WTC11 (cell line): ENCODE results near the gene PEAK1. TPM values are rescaled to one million over a fixed set of nuclear protein-coding genes. Genes with fewer than 3 reads are reported as not detected.

Experiments
- ATAC-seq: fragments of 200-7000 bp; cut with Tn5 transposase; 2 replicates; pipeline ENCODE4 v1.10.0; 2021; ENCODE audit warnings: mild to moderate bottlenecking, moderate library complexity
- CTCF ChIA-PET: fragments of 300-600 bp; sonication (Branson Sonifier 250); formaldehyde crosslinking; loops from one replicate; lab custom pipeline; 2021; ENCODE audit warnings: antibody characterized with exemption; lab: Charles Lee
- POLR2A ChIA-PET: fragments of 350-600 bp; sonication (Branson Sonifier 250); formaldehyde crosslinking; loops from one replicate; lab custom pipeline; 2021; ENCODE audit warnings: antibody characterized with exemption; lab: Charles Lee
- DNase-seq: peaks from one replicate; pipeline ENCODE4 v3.0.0; 2021; ENCODE audit warnings: low spot score
- H3K27ac Mint-ChIP-seq: 2 replicates; pipeline ENCODE4 v1.8.0; 2021; ENCODE audit warnings: mixed read lengths
- H3K27me3 Mint-ChIP-seq: 2 replicates; pipeline ENCODE4 v1.8.0; 2021; ENCODE audit warnings: low read depth, mild to moderate bottlenecking, moderate library complexity, mixed read lengths
- H3K36me3 Mint-ChIP-seq: 2 replicates; pipeline ENCODE4 v1.8.0; 2021; ENCODE audit warnings: mixed read lengths
- H3K4me1 Mint-ChIP-seq: 2 replicates; pipeline ENCODE4 v1.8.0; 2022; ENCODE audit warnings: mixed read lengths
- H3K4me3 Mint-ChIP-seq: 2 replicates; pipeline ENCODE4 v1.8.0; 2021; ENCODE audit warnings: mild to moderate bottlenecking, moderate library complexity, mixed read lengths
- H3K9me3 Mint-ChIP-seq: 2 replicates; pipeline ENCODE4 v1.8.0; 2021; ENCODE audit warnings: mixed read lengths
- AR ChIP-seq: fragments of 250-450 bp; sonication (Bioruptor Pico); IDR thresholded peaks from 2 replicates; pipeline ENCODE4 v1.9.0; 2021; ENCODE audit warnings: mild to moderate bottlenecking
- EMX1 ChIP-seq: fragments of 250-450 bp; sonication (Bioruptor Pico); IDR thresholded peaks from 2 replicates; pipeline ENCODE4 v1.8.0; 2021; ENCODE audit warnings: mild to moderate bottlenecking
- FOXP1 ChIP-seq: sonication (generic); formaldehyde crosslinking; IDR thresholded peaks from 2 replicates; pipeline ENCODE4 v1.8.0; 2022; ENCODE audit warnings: missing genetic modification reagents, mild to moderate bottlenecking, moderate library complexity, borderline replicate concordance
- FOXP4 ChIP-seq: sonication (generic); formaldehyde crosslinking; IDR thresholded peaks from 2 replicates; pipeline ENCODE4 v1.8.0; 2022; ENCODE audit warnings: mild to moderate bottlenecking, missing genetic modification reagents
- GTF2I ChIP-seq: fragments of 250-450 bp; sonication (Bioruptor Pico); conservative IDR thresholded peaks from 2 replicates; pipeline ENCODE4 v1.4.0; 2021; ENCODE audit warnings: mild to moderate bottlenecking
- JUN ChIP-seq: sonication (generic); formaldehyde crosslinking; IDR thresholded peaks from 2 replicates; pipeline ENCODE4 v1.8.0; 2023; ENCODE audit warnings: mild to moderate bottlenecking, missing genetic modification reagents
- NFYB ChIP-seq: sonication (generic); formaldehyde crosslinking; conservative IDR thresholded peaks from 2 replicates; pipeline ENCODE4 v1.8.0; 2022; ENCODE audit warnings: low read depth, missing genetic modification reagents
- RELA ChIP-seq: sonication (generic); formaldehyde crosslinking; IDR thresholded peaks from 2 replicates; pipeline ENCODE4 v1.8.1; 2022; ENCODE audit warnings: missing genetic modification reagents, mild to moderate bottlenecking, borderline replicate concordance
- SMAD4 ChIP-seq: sonication (generic); formaldehyde crosslinking; IDR thresholded peaks from 2 replicates; pipeline ENCODE4 v1.8.0; 2022; ENCODE audit warnings: mild to moderate bottlenecking, missing genetic modification reagents
- TEAD1 ChIP-seq: sonication (generic); formaldehyde crosslinking; IDR thresholded peaks from 2 replicates; pipeline ENCODE4 v1.8.0; 2022; ENCODE audit warnings: mild to moderate bottlenecking, missing genetic modification reagents
- ZMAT4 ChIP-seq: fragments of 250-450 bp; sonication (Bioruptor Pico); IDR thresholded peaks from 2 replicates; pipeline ENCODE4 v1.9.0; 2021; ENCODE audit warnings: mild to moderate bottlenecking
- ZNF138 ChIP-seq: sonication (generic); formaldehyde crosslinking; conservative IDR thresholded peaks from 2 replicates; pipeline ENCODE4 v1.8.1; 2022; ENCODE audit warnings: mild to moderate bottlenecking, moderate library complexity, missing genetic modification reagents
- ZNF219 ChIP-seq: sonication (generic); formaldehyde crosslinking; IDR thresholded peaks from 2 replicates; pipeline ENCODE4 v1.8.0; 2023; ENCODE audit warnings: missing genetic modification reagents, mild to moderate bottlenecking, borderline replicate concordance
- ZNF232 ChIP-seq: sonication (generic); formaldehyde crosslinking; IDR thresholded peaks from 2 replicates; pipeline ENCODE4 v1.8.0; 2022; ENCODE audit warnings: mild to moderate bottlenecking, missing genetic modification reagents
- ZNF317 ChIP-seq: sonication (generic); formaldehyde crosslinking; IDR thresholded peaks from 2 replicates; pipeline ENCODE4 v1.8.1; 2023; ENCODE audit warnings: low read depth, mild to moderate bottlenecking, moderate library complexity, missing genetic modification reagents, borderline replicate concordance
- total RNA-seq: library from RNA; stranded (reverse); gene quantifications from 3 replicates; pipeline ENCODE4 v1.2.3, GENCODE V29; 2021
- TF ChIP-seq, protein P1 (sequence below): fragments of 200-600 bp; IDR thresholded peaks from 2 replicates; pipeline ENCODE4 v1.8.0; 2022; ENCODE audit warnings: antibody characterized with exemption
- TF ChIP-seq, protein P2 (sequence below): sonication (generic); formaldehyde crosslinking; IDR thresholded peaks from 2 replicates; pipeline ENCODE4 v1.8.0; 2022; ENCODE audit warnings: mild to moderate bottlenecking, missing genetic modification reagents
- TF ChIP-seq, protein P3 (sequence below): sonication (generic); formaldehyde crosslinking; IDR thresholded peaks from 2 replicates; pipeline ENCODE4 v1.8.1; 2022; ENCODE audit warnings: low read depth, mild to moderate bottlenecking, moderate library complexity, missing genetic modification reagents, borderline replicate concordance
- TF ChIP-seq, protein P4 (sequence below): sonication (generic); formaldehyde crosslinking; IDR thresholded peaks from 2 replicates; pipeline ENCODE4 v1.8.0; 2023; ENCODE audit warnings: missing genetic modification reagents
- TF ChIP-seq, protein P5 (sequence below): sonication (generic); formaldehyde crosslinking; IDR thresholded peaks from 2 replicates; pipeline ENCODE4 v1.8.1; 2023; ENCODE audit warnings: mild to moderate bottlenecking, moderate library complexity, missing genetic modification reagents
- TF ChIP-seq, protein P6 (sequence below): fragments of 250-450 bp; sonication (Bioruptor Pico); conservative IDR thresholded peaks from 2 replicates; pipeline ENCODE4 v1.9.0; 2021; ENCODE audit warnings: mild to moderate bottlenecking

Gene PEAK1
- total RNA-seq, 1 experiment from 2014 or later, result 49.0 TPM

DNA sequence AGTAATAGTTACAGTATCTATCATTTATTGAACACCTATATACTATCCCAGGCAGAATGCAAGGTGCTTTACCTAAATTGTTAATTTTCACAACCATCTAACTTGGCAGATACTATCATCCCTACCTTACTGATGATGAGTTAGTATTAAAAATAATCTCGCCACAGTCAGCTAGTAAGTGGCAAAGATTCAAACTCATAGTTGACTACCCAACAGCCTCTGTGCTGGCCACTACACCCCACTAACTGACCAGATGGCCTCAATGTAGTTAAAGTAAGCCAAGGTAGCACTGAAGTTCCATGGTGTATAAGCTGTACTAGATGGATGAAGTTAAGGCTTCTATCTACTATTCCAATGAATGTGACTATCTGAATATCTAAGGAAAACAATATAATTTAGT is 44.8 kb downstream of the PEAK1 start (continued):
- TF ChIP-seq GTF2I (CRISPR knock-in tag) (no peak), ZMAT4 (CRISPR knock-in tag) (no peak)
- TF ChIP-seq, protein P1, sequence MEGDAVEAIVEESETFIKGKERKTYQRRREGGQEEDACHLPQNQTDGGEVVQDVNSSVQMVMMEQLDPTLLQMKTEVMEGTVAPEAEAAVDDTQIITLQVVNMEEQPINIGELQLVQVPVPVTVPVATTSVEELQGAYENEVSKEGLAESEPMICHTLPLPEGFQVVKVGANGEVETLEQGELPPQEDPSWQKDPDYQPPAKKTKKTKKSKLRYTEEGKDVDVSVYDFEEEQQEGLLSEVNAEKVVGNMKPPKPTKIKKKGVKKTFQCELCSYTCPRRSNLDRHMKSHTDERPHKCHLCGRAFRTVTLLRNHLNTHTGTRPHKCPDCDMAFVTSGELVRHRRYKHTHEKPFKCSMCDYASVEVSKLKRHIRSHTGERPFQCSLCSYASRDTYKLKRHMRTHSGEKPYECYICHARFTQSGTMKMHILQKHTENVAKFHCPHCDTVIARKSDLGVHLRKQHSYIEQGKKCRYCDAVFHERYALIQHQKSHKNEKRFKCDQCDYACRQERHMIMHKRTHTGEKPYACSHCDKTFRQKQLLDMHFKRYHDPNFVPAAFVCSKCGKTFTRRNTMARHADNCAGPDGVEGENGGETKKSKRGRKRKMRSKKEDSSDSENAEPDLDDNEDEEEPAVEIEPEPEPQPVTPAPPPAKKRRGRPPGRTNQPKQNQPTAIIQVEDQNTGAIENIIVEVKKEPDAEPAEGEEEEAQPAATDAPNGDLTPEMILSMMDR, result no peak

DNA sequence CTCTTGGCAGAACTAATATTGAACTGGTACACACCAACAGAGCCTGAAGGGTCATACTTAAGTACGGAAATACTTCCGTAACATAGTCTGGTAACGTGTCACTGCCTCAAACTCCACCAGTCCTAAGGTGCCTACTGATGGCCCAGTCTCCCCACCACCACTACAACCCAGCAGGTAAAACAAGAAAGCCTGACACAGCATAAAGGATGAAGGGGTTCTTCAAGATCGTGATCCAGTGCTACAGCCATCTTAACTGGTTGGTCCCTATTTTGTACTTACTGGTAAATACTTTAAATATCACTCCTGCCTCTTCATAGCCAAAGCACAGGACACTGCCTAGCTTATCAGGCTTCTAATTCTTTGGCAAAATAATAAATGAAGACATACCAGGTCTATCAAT is 46.5 kb downstream of the PEAK1 start:
- no peak for ATAC-seq
- ChIA-PET CTCF (no interaction called here), POLR2A (no interaction called here)
- Mint-ChIP-seq H3K4me1 (peaks cover 14% of the 10 kb centered on the region), H3K9me3 (0 out of 2 replicates have a peak, but pooled peaks cover 3% of the 10 kb centered on the region), H3K27ac (no peak overlapping the region), H3K4me3 (no peak overlapping the region), H3K27me3 (no peaks in the 10 kb centered on the region), H3K36me3 (no peaks in the 10 kb centered on the region)
- TF ChIP-seq JUN (CRISPR knock-in tag) (no peak), EMX1 (CRISPR knock-in tag) (no peak), ZNF219 (no peak), ZNF138 (CRISPR knock-in tag) (no peak), ZNF317 (CRISPR knock-in tag) (no peak), AR (CRISPR knock-in tag) (no peak), ZNF232 (no peak), SMAD4 (CRISPR knock-in tag) (no peak), FOXP4 (CRISPR knock-in tag) (no peak), NFYB (CRISPR knock-in tag) (no peak), FOXP1 (no peak), RELA (CRISPR knock-in tag) (no peak), TEAD1 (CRISPR knock-in tag) (no peak)
- TF ChIP-seq, protein P2, sequence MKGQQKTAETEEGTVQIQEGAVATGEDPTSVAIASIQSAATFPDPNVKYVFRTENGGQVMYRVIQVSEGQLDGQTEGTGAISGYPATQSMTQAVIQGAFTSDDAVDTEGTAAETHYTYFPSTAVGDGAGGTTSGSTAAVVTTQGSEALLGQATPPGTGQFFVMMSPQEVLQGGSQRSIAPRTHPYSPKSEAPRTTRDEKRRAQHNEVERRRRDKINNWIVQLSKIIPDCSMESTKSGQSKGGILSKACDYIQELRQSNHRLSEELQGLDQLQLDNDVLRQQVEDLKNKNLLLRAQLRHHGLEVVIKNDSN (CRISPR knock-in tag), result no peak
- TF ChIP-seq, protein P3, sequence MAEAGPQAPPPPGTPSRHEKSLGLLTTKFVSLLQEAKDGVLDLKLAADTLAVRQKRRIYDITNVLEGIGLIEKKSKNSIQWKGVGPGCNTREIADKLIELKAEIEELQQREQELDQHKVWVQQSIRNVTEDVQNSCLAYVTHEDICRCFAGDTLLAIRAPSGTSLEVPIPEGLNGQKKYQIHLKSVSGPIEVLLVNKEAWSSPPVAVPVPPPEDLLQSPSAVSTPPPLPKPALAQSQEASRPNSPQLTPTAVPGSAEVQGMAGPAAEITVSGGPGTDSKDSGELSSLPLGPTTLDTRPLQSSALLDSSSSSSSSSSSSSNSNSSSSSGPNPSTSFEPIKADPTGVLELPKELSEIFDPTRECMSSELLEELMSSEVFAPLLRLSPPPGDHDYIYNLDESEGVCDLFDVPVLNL (CRISPR knock-in tag), result no peak
- TF ChIP-seq, protein P4, sequence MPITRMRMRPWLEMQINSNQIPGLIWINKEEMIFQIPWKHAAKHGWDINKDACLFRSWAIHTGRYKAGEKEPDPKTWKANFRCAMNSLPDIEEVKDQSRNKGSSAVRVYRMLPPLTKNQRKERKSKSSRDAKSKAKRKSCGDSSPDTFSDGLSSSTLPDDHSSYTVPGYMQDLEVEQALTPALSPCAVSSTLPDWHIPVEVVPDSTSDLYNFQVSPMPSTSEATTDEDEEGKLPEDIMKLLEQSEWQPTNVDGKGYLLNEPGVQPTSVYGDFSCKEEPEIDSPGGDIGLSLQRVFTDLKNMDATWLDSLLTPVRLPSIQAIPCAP (CRISPR knock-in tag), result no peak
- TF ChIP-seq, protein P5, sequence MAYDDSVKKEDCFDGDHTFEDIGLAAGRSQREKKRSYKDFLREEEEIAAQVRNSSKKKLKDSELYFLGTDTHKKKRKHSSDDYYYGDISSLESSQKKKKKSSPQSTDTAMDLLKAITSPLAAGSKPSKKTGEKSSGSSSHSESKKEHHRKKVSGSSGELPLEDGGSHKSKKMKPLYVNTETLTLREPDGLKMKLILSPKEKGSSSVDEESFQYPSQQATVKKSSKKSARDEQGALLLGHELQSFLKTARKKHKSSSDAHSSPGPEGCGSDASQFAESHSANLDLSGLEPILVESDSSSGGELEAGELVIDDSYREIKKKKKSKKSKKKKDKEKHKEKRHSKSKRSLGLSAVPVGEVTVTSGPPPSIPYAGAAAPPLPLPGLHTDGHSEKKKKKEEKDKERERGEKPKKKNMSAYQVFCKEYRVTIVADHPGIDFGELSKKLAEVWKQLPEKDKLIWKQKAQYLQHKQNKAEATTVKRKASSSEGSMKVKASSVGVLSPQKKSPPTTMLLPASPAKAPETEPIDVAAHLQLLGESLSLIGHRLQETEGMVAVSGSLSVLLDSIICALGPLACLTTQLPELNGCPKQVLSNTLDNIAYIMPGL (CRISPR knock-in tag), result no peak
- TF ChIP-seq, protein P6, sequence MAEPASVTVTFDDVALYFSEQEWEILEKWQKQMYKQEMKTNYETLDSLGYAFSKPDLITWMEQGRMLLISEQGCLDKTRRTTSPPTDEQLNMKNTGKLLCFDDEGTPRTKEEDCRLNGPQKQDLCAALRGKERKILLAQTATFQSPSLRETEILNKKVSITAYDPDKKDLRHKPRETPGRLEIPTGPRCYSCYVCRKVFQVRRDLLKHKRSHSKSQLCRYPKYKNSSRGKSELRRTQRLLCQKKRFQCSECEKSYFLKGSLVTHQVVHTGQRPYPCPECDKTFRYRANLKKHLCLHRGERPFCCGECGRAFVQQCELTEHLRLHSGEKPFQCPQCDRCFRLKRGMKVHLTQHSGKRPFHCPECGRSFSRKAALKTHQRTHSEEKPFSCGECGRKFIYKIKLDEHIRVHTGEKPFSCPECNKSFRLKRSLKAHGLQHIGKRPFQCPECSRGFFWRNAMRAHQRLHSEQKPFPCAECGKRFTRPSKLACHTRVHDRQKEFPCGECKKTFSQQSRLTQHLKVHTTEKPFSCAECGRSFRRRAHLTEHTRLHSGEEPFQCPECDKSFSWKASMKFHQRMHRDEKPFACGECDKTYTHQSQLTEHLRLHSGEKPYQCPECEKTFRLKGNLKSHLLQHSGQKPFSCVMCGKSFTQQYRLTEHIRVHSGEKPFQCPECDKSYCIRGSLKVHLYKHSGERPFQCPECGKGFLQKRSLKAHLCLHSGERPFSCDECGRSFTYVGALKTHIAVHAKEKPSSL (CRISPR knock-in tag), result no peak
- DNase-seq, result no peak
